Femur (tissue), 1 donor: ENCODE data around the gene HHIPL1.

ENCODE experiments used
- DNase-seq: peaks from one replicate; pipeline ENCODE4 v3.0.0-alpha.2; 2017

HHIPL1 gene

GRCh38 chr14:99718031-99718810 is 73.3 kb downstream of the HHIPL1 start:
- no peak for DNase-seq

GRCh38 chr14:99718811-99719192 is 73.9 kb downstream of the HHIPL1 start:
- DNase-seq, result no peak

DNA sequence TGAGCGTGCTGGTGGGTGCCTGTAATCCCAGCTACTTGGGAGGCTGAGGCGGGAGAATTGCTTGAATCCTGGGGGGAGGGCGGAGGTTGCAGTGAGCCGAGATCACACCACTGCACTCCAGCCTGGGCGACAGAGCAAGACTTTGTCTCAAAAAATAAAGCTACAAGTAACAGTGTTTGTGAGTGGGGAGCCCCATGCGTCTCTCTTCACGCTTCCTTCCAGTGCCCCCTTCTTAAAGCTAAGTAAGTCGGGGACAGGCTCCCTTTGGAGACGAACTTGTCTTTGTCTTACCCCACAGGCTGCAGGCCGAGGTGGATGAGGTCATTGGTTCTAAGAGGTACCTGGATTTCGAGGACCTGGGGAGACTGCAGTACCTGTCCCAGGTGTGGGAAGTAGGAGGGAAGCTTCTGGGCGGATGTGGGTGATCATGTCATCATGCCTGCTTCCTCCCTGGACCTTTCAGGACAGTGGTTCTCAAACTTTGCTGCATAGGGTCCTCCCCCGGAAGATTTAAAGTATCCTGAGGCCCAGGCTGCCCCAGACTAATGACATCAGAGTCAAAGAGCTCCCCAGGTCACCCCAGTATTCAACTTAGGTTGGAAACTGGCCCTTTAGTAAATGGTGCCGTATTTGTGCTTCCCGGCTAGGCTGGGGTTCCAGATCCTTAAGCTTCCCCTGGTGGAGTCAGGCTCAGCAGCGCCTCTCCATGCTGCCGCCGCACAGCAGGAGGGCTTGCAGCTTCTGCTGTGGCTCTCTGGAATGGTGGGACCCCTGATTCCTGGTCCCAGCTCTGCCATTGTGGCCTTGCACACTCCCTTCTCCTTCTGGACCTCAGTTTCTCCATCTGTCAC is 76.2 kb downstream of the HHIPL1 start:
- no peak for DNase-seq

- DNase-seq, result no peak
These were observed 77.0 kb downstream of the HHIPL1 start for GRCh38 chr14:99721792-99722516.

DNA sequence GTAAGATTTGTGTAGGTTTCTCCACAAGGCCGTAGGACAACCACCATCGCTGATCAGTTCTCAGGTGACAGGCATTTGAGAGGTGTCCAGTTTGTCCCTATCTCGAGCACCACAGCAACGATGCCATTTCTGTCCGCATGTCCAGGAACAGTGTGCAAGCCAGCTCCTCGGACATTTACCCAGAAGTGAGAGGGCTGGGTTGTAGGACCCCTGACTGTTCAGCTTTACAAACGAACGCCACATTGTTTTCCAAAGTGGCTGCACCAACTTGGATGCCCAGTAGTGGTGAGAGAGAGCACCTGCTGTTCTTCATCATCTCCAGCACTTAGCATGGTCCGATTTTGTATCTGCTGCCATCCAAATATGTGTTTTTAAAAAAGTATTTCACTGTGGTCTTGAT is 77.8 kb downstream of the HHIPL1 start:
- DNase-seq, result no peak

- no peak for DNase-seq
These were observed 79.4 kb downstream of the HHIPL1 start for GRCh38 chr14:99724196-99724891.

- DNase-seq, result no peak
These were observed 80.2 kb downstream of the HHIPL1 start for GRCh38 chr14:99724939-99725773.

GRCh38 chr14:99725774-99726537 is 81.0 kb downstream of the HHIPL1 start:
- no peak for DNase-seq

GRCh38 chr14:99726538-99727095 is 81.7 kb downstream of the HHIPL1 start:
- DNase-seq, result no peak

- DNase-seq, result no peak
These were observed 82.4 kb downstream of the HHIPL1 start for GRCh38 chr14:99727096-99727870.

GRCh38 chr14:99728231-99728920 is 83.4 kb downstream of the HHIPL1 start:
- DNase-seq, result no peak

DNA sequence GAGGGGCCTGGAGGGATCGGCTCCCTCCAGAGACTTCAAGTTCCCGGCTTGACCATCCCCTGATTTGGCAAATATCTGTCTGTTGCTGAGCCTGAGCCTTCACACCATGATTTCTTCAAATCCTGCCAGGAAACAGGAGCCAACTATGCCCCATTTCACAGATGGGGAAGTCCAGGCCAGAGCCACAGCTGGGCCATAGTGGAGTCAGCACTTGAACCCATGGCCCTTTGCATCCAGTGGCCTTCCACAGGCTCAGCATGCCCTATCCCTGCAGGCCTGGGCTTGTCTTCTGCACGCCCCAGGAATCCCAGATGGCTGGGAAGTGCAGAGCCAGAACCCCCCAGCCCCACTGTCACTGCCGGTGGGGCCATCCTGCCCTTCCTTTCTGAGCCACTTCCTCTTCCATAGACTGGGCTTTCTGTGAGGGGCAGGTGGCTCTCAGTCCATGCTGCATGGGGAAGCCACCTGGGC is 84.1 kb downstream of the HHIPL1 start:
- no peak for DNase-seq
